Measurements from ENCODE around the gene DAGLA. TPM values are rescaled to one million over a fixed set of nuclear protein-coding genes. Genes with fewer than 3 reads are reported as not detected.

DAGLA gene
- total RNA-seq, 1 experiment from 2014 or later = 10.1 TPM

DNA sequence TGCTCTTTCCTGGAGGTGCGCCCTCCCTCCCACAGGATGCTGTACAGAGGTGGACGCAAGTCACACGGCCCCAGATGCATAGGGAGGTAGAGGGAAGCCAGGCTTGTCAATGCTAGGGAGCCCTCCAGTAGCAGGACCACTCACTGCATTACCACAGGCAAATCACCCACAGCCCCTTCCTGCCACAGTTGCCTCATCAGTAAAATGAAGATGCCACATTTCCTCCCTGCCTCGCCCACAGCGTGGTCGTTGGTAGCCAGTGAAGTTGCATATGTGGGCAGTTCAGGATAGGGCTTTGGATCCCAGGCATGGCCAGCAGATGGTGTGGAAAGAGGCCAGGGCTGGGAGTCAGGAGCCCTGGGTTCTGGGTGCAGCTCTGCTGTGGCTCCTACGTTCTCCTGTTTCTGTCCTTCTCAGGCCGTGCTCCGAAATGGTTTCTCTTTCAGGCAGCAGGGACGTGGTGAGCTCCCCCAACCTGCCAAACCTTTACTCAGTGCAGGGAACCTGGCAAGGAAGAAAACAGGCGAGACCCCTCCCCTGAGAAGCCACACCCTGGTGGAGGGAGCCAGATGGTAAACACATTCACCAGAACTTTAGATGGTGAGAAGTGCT is 22.6 kb downstream of the DAGLA start:
- intact Hi-C loops (cut with micrococcal nuclease; ENCODE audit: unreplicated experiment) = no loop called here
- H3K27ac ChIP-seq = no peak overlapping the region
- H3K9me3 ChIP-seq (ENCODE audit: insufficient read depth, low read depth) = no peaks in the 10 kb centered on the region
- H3K4me3 ChIP-seq = no peak overlapping the region
- H3K4me2 ChIP-seq = no peak overlapping the region
- H4K20me1 ChIP-seq (ENCODE audit: insufficient read depth) = no peaks in the 10 kb centered on the region
- no peak for DNase-seq
- H3K79me2 ChIP-seq (ENCODE audit: low read depth) = peaks cover 9% of the 10 kb centered on the region
- H3K36me3 ChIP-seq (ENCODE audit: low read depth) = no peaks in the 10 kb centered on the region
- no peak for TF ChIP-seq EZH2 (IDR thresholded peaks at IDR 0.05; ENCODE audit: low read depth)
- TF ChIP-seq CTCF (conservative IDR thresholded peaks at IDR 0.05) = no peak
- POLR2A ChIA-PET (ENCODE audit: unreplicated experiment) = no interaction called here
- no TSS peak for BruUV-seq (replicated peaks)
- no peaks in the 10 kb centered on the region for H3K27me3 ChIP-seq (ENCODE audit: insufficient read depth, low read depth)
- H3K4me1 ChIP-seq (replicated peaks; ENCODE audit: insufficient read depth) = peaks cover 53% of the 10 kb centered on the region
- no peak overlapping the region for H2AFZ ChIP-seq
- peaks cover 34% of the 10 kb centered on the region for H3F3A ChIP-seq (ENCODE audit: insufficient read depth, low read depth)
- CTCF ChIA-PET = no interaction called here
- no peaks in the 10 kb centered on the region for H3K9me2 ChIP-seq (ENCODE audit: insufficient read depth)

- peaks cover 35% of the 10 kb centered on the region for H3K4me1 ChIP-seq (replicated peaks; ENCODE audit: insufficient read depth)
- H2AFZ ChIP-seq = no peak overlapping the region
- H3K79me2 ChIP-seq (ENCODE audit: low read depth) = no peaks in the 10 kb centered on the region
- intact Hi-C loops (cut with micrococcal nuclease; ENCODE audit: unreplicated experiment) = no loop called here
- BruUV-seq (replicated peaks) = no TSS peak
- no peaks in the 10 kb centered on the region for H3K27me3 ChIP-seq (ENCODE audit: insufficient read depth, low read depth)
- H3K27ac ChIP-seq = no peak overlapping the region
- H3K4me2 ChIP-seq = no peak overlapping the region
- no peak for DNase-seq
- H3F3A ChIP-seq (ENCODE audit: insufficient read depth, low read depth) = peaks cover 15% of the 10 kb centered on the region; the same call in 1 of the 2 replicates
- ChIA-PET POLR2A (ENCODE audit: unreplicated experiment) (interaction anchor here (1.3 kb wide), 1 partner anchor 19 kb away, joined by 5 read pairs; no protein-coding TSS in a partner anchor), CTCF (no interaction called here)
- H3K9me2 ChIP-seq (ENCODE audit: insufficient read depth) = no peaks in the 10 kb centered on the region
- H4K20me1 ChIP-seq (ENCODE audit: insufficient read depth) = no peaks in the 10 kb centered on the region
- no peaks in the 10 kb centered on the region for H3K9me3 ChIP-seq (ENCODE audit: insufficient read depth, low read depth)
- H3K4me3 ChIP-seq = no peak overlapping the region
- TF ChIP-seq CTCF (conservative IDR thresholded peaks at IDR 0.05) (no peak), EZH2 (IDR thresholded peaks at IDR 0.05; ENCODE audit: low read depth) (no peak)
- H3K36me3 ChIP-seq (ENCODE audit: low read depth) = no peaks in the 10 kb centered on the region
These were observed 24.6 kb downstream of the DAGLA start for GRCh38 chr11:61704838-61705237.

DNA sequence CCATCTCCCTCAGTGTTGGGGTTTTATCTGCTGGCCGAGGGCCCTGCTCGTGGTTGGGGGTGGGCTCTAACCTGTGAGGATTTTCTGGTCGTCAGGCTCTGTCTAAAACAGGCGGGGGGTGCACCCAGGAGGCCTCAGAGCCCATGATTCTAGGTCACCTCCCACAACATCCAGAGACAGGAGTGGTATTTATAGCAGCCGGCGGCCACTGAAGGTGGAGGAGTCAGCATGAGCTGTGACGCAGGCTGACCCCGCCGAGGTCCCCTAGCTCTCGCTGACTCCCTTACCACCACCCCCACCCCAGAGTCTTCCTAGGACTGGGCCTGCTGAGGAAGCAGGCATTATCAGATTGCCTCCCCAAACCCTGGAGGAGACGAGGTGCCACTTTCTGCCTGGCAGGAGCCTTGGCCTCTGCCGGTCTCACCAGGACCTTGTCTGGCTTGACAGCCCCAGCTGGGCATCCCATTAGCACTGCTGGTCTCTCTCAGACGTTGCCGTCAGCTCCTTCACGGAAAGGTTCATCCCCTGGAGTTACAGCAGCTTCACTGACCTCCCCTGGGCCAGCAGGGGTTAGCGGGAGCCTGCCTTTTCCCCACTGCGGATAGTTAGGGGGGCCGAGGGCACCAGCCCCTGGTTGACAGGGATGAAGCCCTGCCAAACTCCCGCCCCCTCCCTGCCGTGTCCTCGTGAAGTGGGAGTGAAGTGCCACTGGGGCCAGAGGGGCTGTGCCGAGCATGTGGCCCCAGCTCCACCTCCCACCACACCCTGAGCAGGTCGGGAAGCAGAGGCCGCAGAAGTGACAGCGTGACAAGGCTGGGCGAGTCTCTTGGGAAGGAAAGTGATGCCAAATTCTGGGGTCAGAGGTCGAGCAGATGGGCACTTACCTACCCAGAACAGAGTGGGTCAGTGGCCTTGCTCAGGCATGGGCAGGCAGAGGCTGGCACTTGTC is 26.5 kb downstream of the DAGLA start:
- DNase-seq = no peak
- TF ChIP-seq CTCF (conservative IDR thresholded peaks at IDR 0.05) (no peak), EZH2 (IDR thresholded peaks at IDR 0.05; ENCODE audit: low read depth) (no peak)
- H3K27me3 ChIP-seq (ENCODE audit: insufficient read depth, low read depth) = no peaks in the 10 kb centered on the region
- POLR2A ChIA-PET (ENCODE audit: unreplicated experiment) = no interaction called here
- no peaks in the 10 kb centered on the region for H3K79me2 ChIP-seq (ENCODE audit: low read depth)
- no peak overlapping the region for H3K27ac ChIP-seq
- CTCF ChIA-PET = interaction anchor here (0.7 kb wide), 1 partner anchor 988 kb away, joined by 7 read pairs; no protein-coding TSS in a partner anchor
- no peaks in the 10 kb centered on the region for H3K9me2 ChIP-seq (ENCODE audit: insufficient read depth)
- intact Hi-C loops (cut with micrococcal nuclease; ENCODE audit: unreplicated experiment) = no loop called here
- H3F3A ChIP-seq (ENCODE audit: insufficient read depth, low read depth) = peaks cover 3% of the 10 kb centered on the region; the same call in 1 of the 2 replicates
- H2AFZ ChIP-seq = no peak overlapping the region
- H3K9me3 ChIP-seq (ENCODE audit: insufficient read depth, low read depth) = no peaks in the 10 kb centered on the region
- no TSS peak for BruUV-seq (replicated peaks)
- H4K20me1 ChIP-seq (ENCODE audit: insufficient read depth) = no peaks in the 10 kb centered on the region
- no peak overlapping the region for H3K4me3 ChIP-seq
- H3K4me1 ChIP-seq (replicated peaks; ENCODE audit: insufficient read depth) = peaks cover 16% of the 10 kb centered on the region
- no peak overlapping the region for H3K4me2 ChIP-seq
- H3K36me3 ChIP-seq (ENCODE audit: low read depth) = no peaks in the 10 kb centered on the region

Measured in PC-9 (cell line).